Measurements from ENCODE around the gene HES1.
"Not testable (repeated sequence)": the region's sequence is repeated elsewhere in the genome, so short reads cannot be mapped to it uniquely, and the experiment has no call there.

The HES1 gene

DNA sequence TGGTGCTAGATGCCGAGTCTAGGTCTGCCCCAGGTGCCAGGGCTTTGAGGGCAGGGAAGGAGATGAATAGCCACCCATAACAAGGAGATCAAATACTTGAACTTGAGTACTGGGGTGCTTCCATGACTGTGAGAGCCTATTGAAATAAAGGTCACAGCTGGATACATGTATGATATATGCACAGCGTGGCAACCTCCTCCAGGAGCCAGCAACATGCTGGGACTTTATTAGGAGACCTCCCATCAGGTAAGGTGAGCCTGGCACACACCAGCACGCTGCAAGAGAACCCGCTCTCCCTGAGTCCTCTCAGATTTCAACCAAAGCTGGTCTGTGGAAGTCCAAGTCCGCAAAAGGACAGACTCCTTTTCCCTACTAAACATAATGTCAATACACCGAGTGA is 10.5 kb upstream of the HES1 start:
- no peak for DNase-seq (ENCODE audit: low read depth in 2 of 2)

DNA sequence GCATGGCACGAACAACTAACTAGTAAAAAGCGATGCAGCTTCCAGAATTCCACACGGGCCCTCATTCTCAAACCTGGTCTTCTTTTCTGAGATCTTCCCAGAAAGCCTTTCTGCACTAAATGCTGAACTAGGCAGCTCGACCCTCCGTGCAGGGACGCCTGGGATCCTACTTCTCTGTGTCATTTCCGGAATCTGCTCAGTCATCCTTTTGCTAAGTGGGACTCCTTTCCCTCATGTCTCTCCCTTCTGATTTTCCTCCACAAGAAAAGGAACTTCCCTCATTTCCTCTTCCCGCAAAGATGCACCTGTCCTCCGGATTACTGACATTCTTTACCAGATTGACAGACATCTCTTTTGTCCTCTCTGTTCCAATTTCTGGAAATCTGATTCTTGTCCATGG is 9.2 kb upstream of the HES1 start:
- no peak for DNase-seq (ENCODE audit: low read depth in 2 of 2)

DNA sequence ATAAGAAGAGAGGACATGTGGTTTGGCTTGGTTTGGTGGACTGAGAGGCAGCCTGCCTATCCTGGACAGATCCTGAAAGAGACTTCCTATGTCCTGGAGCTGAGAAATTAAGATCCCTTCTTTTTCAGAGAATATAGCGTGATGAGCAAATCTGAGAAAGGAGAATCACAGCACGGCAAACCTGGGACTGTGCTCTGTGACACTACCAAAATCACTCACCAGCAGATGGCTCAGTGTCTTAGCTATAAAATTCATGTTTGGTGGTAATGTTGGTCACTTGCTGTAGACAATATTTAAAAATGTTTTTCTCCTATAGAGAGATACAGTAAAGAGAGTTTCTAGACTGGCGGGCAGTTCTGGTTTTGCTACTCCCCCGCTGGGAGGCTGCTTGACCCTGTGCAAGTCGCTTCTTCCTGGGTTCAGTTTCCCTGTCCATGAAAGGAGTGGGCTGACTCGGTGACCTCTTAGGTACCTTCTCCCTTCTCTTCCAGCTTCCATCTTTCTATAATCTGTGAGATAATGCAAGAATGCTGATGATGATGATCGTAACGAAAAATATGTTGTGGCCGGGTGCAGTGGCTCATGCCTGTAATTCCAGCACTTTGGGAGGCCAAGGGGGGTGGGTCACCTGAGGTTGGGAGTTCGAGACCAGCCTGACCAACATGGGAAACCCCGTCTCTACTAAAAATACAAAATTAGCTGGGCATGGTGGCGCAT is 7.6 kb upstream of the HES1 start:
- no peak for DNase-seq (ENCODE audit: low read depth in 2 of 2)

DNA sequence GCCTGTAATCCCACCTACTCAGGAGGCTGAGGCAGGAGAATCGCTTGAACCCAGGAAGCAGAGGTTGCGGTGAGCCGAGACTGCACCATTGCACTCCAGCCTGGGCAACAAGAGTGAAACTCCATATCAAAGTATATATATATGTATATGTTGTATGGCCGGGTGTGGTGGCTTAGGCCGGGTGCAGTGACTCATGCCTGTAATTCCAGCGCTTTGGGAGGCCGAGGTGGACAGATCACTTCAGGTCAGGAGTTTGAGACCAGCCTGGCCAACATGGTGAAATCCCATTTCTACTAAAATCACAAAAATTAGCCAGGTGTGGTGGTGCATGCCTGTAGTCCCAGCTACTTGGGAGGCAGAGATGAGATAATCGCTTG is 7.0 kb upstream of the HES1 start:
- not testable (repeated sequence) for DNase-seq (ENCODE audit: low read depth in 2 of 2)

DNA sequence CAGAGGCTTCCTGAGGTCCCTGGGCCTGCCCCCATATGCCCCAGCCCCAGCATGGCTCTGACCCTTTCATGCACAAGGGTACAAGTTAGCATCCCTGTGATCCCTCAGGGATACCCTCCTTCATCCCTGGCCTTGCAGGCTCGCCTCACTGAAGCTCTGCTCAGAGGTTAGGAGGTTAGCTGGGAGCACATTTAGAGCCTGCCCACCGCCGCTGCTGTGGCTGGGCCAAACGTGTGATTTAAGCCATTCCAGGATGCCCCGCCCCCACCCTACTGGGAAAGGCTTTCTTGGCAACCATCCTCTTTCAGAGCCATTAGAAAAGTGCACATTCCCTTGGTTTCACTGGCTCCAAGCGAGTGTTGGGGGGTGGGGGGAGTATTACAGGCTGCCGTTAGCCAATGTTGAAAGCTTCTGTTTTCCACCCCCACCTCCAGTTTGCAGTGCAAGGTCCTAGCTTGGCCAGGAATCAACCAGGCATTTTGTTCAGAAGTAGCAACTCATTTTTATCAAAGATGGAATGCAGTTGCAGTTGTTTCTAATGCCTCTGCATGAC is 6.3 kb upstream of the HES1 start:
- no peak for DNase-seq (ENCODE audit: low read depth in 2 of 2)

DNA sequence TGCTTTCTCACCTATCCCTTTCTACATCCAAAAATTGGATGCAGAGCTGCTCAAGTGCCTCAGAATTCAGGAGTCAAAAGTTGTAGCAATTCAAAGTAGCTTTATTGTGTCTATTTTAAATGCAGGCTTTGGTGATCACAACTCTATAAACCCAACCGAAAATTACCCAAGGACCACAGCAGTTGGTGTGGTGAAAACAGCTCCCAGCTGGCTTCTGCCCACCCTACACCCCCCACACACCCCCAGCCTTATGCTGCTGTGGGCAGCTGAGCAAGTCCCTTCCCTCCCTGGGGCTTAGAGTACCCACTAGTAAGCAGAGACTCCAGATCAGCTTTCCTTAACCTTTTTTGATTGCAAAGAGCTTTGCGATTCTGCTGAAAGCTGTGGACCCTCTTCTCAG is 5.8 kb upstream of the HES1 start:
- DNase-seq (ENCODE audit: low read depth in 2 of 2) = no peak

DNA sequence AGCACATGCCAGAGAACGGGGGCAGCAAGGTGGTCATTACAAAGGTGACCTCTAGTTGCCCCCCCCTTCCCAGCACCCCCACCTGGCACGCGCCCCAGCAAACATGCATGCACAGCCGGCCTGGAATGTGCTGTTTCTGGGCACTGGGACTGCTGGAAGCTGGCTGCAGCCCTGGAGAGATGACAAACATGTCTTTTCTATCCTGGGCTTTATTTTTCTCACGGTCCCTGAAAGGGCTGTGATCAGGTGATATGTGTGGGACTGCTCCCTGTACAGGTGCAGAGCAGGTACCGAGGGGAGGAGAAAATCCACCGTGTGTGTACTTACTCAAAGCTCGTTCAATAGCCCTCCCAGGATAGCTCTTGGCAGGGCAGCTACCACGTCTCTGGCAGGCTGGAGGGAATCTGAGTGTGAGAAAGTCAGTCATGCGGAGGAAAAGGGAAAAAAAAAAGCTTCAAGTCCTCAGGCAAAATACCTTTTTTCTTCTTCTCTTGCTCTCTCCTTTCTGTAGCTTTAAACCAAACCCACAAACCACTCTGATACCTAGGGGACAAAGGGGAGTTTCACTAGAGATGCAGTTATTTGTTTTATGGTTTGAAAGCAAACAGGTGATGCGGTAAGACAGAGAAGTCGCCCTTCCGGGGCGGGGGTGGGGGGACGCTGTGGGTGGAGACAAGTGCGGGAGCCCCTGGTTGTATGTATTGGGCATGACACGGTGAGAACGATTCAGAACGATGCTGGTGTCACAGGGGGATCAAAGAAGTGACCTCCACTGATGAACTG is 5.0 kb upstream of the HES1 start:
- no peak for DNase-seq (ENCODE audit: low read depth in 2 of 2)

DNA sequence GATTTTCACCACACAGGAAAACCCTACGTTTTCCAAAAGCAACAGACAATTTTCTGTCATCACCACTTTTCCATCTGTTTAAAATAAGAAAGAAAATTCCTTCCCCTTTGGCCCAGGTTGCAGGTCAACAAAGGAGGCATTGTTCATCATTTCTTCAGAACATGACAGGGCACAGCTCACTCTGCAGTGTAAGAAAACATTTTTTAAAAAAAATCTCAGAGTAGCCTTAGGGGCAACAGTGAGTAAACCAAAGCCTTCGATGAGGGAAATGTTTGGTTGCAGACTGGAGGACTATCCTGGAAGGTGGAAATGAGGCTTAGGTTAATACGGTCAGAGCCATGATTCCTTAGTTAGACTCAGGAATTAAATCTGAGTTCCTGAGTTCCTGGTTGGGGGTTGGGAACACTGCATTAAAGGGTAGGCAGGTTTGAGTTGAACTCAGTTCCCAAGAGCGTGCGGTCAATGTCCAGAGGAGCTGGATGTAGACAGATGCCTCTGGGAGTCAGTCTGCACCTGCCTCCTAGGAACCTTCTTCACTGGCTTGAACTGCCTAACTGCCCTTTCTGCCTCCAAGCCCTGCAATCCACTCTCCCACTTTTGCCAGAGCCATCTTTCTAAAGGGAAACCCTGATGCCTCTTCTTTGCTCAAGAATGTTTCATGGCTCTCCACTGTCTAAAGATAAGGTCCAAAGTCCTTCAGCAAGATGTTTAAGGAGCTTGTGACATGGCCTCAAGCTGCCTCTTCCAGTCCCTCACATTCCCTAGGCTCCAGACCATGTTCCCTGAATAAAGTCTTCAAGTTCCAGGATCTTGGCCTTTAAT is 3.3 kb upstream of the HES1 start:
- DNase-seq (ENCODE audit: low read depth in 2 of 2) = no peak

DNA sequence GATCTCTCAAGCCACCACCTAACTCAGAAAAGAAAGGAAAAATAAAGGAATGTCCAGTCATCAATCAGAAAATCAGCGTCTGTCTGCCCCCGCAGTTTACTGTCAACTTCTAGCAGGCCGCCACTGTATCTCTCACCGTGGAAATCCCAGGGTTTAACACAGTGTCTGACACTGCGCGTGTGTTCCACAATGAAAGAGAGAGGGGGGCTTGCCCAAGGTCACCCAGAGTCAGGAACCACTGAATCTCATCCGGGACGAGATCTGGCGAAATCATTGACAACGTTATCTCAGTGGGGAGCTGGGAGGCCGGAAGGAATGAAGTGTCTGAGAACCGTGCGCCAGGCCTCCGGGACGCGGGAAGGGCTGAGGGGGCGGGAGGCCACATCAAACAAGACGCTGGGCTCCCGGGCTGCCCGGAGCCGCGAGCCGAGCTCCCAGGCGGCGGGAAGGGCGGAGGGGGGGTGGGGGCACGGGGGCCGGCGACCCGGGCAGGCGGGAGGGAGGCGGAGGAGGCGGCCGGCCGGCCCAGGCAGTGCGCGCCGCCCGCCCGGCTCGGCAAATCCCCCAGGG is 2.2 kb upstream of the HES1 start:
- DNase-seq (ENCODE audit: low read depth in 2 of 2) = peak in 1 of 2 donors; percentile 16

DNA sequence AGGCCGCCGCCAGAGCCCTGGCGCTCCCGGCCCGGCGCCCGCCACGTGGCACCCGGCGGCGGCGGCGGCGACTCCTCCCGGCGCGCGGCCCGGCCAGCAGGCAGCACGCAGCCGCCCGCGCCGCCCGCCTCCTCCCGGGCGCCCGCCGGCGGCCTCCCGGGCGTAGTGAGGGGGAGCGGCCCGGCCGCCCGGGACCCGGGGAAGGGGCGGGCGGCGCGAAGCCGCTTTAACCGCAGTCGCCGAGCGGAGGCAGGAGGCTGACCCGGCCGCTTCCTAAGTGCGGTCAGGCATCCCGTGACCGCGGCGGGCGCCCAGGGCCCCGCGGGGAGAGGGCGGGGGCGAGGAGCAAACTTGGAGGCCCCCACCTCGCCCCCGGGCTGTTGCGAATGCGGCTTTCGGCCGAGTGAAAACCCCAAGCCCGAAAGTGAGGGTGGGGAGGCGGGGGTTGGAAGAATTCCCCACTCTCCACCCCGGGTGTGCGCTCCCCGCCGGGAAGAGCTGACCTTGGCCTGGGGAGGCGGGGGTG is 1.7 kb upstream of the HES1 start:
- DNase-seq (ENCODE audit: low read depth in 2 of 2) = peak; percentile 21 to 29

DNA sequence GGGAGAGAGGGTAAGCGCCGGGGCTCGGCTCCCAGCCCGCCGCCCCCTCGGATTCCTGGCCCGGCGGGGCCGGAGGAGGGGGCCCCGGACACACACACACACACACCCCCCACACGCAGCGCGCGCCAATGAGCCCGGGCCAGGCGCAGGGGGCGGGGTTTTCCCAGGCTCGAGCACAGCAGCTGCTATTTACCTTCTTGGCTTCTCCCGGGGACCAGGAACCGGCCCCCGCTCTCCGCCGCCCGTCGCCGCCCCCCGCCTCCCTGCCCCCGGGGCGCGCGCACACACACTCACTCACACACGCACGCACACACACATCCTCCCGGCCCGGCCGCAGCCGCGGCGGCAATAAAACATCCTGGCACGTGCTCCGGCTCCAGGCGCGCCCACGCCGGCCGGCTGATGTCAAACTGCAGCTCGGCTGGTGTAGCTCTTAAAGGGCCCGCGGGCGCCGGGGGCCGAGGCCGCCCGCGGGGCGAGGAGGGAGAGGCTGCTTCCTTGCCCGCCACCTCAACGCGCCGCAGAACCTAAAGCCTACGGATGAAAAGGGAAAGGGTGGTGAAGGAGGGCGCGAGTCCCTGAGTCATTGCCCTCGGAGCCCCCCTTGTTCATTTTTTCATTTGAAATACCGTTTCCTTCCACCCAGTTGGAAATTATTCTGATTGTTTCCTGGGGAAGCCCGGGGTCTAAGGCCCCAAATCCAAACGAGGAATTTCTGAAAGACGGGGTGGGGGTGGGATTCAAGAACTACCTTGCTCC is 1.0 kb upstream of the HES1 start:
- peak; percentile 64 to 68 for DNase-seq (ENCODE audit: low read depth in 2 of 2)

DNA sequence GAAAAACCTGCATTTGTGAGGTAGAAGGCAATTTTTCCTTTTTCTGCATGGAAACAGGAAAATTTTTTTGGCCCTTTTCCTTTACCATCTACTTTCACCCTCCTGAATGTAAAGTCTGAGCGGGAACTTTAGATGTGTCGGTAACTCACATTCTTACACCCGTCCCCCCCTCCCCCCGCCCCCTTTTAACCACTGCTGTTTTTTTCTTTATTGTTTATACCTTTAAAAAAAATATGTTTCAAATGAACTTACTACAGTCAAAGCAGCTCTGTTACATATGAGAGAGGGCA is 487 bp upstream of the HES1 start:
- no peak for DNase-seq (ENCODE audit: low read depth in 2 of 2)

DNA sequence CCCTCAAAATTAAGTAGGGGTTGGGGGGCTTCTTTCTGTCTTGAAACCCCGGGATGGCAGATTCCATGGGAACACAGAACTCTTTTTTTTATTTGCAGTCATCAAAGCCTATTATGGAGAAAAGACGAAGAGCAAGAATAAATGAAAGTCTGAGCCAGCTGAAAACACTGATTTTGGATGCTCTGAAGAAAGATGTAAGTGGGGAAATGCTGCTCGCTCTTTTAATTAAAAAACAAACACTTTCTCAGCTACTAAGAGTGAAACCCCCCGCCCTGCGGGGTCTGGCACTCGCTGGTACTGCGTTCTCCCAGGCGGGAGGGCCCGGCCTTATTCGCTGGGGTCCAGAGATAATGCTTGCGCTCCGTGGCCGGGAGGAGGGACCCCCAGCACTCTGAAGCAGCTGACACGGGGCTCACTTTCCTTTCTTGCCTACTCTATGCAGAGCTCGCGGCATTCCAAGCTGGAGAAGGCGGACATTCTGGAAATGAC is 615 bp downstream of the HES1 start:
- DNase-seq (ENCODE audit: low read depth in 2 of 2) = no peak

DNA sequence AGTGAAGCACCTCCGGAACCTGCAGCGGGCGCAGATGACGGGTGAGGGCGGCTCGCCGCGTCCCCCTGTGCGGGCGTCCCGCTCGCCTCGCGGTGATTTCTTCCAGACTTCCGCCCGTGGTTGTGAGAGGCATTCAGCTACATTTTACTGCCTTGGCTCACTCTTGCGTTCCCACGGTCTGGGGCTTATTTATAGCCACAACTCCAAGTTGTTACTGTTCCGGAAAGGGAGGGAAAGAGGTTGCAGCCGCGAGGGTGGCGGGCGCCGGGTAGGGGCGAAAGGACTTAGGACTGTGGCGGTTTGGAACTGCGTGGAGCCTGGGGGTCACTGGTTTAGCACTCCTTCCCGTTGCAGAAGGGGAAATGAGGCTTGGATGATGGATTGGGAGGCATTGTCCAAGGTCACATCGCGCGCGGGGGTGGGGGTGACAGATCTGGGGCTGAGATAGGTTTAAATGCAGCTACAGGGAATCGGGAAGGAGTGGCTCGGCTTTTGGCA is 1.1 kb downstream of the HES1 start:
- DNase-seq (ENCODE audit: low read depth in 2 of 2) = no peak

DNA sequence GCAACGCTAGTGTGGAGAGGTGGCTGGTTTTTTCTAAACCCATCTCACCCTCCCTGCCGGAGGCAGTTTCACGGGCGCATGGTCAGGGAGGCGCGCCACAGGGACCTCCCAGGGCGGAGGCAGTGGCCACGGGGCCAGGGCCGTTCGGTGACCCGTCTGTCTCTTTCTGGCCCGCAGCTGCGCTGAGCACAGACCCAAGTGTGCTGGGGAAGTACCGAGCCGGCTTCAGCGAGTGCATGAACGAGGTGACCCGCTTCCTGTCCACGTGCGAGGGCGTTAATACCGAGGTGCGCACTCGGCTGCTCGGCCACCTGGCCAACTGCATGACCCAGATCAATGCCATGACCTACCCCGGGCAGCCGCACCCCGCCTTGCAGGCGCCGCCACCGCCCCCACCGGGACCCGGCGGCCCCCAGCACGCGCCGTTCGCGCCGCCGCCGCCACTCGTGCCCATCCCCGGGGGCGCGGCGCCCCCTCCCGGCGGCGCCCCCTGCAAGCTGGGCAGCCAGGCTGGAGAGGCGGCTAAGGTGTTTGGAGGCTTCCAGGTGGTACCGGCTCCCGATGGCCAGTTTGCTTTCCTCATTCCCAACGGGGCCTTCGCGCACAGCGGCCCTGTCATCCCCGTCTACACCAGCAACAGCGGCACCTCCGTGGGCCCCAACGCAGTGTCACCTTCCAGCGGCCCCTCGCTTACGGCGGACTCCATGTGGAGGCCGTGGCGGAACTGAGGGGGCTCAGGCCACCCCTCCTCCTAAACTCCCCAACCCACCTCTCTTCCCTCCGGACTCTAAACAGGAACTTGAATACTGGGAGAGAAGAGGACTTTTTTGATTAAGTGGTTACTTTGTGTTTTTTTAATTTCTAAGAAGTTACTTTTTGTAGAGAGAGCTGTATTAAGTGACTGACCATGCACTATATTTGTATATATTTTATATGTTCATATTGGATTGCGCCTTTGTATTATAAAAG is 1.8 kb downstream of the HES1 start:
- peak; percentile 18 to 23 for DNase-seq (ENCODE audit: low read depth in 2 of 2)

DNA sequence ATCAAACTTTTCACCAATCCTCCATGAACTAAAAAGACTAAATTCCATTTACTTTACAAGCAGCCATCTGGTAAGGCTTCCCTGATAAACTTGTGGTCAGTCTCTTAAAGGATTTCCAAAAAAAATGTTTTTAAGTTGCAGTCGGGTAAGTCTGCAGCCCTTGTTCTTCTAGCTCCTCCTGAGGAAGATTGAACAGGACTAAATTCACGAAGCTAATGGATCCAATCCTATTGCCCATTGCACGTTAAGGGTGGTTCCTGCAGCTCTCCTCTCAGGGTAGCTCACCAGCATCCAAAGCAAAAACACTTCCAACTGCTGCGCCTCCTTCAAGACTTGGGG is 2.8 kb downstream of the HES1 start:
- no peak for DNase-seq (ENCODE audit: low read depth in 2 of 2)

DNA sequence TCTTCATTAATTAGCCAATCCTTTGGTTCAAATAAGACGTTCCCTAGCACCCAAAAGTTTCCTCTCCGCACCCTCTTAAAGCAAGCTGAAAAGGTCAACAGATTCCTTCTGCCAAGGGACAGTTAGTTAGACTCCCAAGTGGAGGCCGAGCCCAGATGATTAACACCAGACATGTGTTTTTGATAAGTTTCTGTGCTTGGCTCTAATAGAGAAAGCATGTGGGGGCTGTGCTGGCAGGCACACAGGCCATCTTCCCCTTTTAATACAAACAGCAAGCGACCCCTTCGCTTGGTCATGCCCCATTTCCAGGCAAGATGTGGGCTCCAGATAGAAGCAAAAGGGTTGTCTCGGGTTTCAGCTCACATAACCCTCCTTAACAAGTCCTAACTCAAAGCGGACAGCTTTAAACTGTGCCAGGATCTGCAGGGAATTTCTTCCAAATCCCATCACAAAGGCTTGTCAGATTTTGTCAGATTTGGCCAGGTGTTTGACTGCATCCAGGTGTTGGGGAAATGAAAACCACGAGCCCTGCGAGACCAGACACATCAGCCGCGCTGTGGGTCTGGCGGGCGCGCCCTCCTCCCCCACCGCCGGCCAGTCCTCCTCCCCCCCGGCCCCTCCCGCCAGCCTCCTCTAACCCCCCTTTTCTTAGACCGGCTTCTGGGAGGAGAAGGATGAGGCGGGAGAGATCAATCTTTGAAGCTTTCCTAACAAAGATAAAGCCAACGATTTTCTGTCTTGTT is 3.3 kb downstream of the HES1 start:
- no peak for DNase-seq (ENCODE audit: low read depth in 2 of 2)

DNA sequence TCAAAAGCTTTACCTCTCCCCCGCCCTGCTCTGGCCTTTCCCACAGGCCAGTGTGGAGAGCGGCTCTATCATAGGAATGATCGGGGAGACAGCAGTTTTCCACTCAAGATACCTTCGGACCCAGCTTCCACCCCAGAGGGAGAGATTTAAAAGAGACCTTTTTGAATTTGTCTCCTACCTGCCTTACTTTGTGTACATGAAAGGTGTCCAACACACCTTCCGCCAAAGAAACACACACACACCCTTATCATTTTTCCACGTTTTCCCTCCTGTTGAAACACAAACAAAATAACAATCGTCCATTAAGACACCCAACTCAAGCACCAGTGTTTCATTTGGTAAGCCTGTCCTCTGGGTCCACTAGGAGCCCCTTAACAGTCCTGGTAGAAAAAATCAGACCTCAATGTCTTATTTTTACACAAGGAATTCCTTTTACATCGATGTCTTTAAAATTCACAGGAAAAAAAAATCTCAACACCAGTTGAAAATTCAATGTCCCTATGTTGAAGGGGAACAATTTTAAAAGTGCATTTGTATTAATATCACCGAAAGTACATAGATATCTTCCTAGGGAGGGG is 4.0 kb downstream of the HES1 start:
- DNase-seq (ENCODE audit: low read depth in 2 of 2) = no peak

Data from activated CD4-positive, alpha-beta T cell treated with anti-CD3 and anti-CD28 coated beads for 24 hours (primary cell).